ENCODE results near the gene SCN1A. TPM values are rescaled to one million over a fixed set of nuclear protein-coding genes. Genes with fewer than 3 reads are reported as not detected.

Gene SCN1A
- polyA plus RNA-seq, 1 of the 3 experiments (the other 2 are of a cell fraction): not detected

- no peaks in the 10 kb centered on the region for H3F3A ChIP-seq (replicated peaks; ENCODE audit: insufficient read depth)
- TF ChIP-seq CHD2 (IDR thresholded peaks at IDR 0.05; ENCODE audit: low read length, partially characterized antibody) (no peak), USF1 (IDR thresholded peaks at IDR 0.05; ENCODE audit: borderline replicate concordance, low read depth) (no peak), SMC3 (IDR thresholded peaks at IDR 0.05; ENCODE audit: low read depth, low read length) (no peak), TAF1 (IDR thresholded peaks at IDR 0.05; ENCODE audit: borderline replicate concordance, low read depth, low read length) (no peak), JUND (IDR thresholded peaks at IDR 0.05) (no peak), MEF2A (IDR thresholded peaks at IDR 0.05; ENCODE audit: borderline replicate concordance, low read depth) (no peak), EP300 (IDR thresholded peaks at IDR 0.05; ENCODE audit: borderline replicate concordance in 1 of 2, low read depth in 1 of 2, low read length in 1 of 2) (no peak)
- TF ChIP-seq, protein P1, sequence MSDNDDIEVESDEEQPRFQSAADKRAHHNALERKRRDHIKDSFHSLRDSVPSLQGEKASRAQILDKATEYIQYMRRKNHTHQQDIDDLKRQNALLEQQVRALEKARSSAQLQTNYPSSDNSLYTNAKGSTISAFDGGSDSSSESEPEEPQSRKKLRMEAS (IDR thresholded peaks at IDR 0.05; ENCODE audit: low read depth): no peak
- no peaks in the 10 kb centered on the region for H3K79me2 ChIP-seq (ENCODE audit: insufficient read depth)
- no peak overlapping the region for H3K9ac ChIP-seq
- no peak overlapping the region for H3K4me3 ChIP-seq (ENCODE audit: low read depth in 2 of 2, low read length in 1 of 2)
- no peak overlapping the region for H3K4me2 ChIP-seq
- H3K27me3 ChIP-seq (ENCODE audit: insufficient read depth): no peaks in the 10 kb centered on the region
- H3K9me2 ChIP-seq: no peaks in the 10 kb centered on the region
- no peak overlapping the region for H3K27ac ChIP-seq (ENCODE audit: low read depth in 2 of 2, low read length in 1 of 2)
- H2AFZ ChIP-seq (ENCODE audit: low read depth): no peak overlapping the region
- WGBS (ENCODE audit: low lambda C conversion rate): 77% methylated on average over 3 of the region's 3 CpGs
- ChIA-PET POLR2A (no interaction called here), CTCF (interaction anchor here (1.1 to 1.3 kb wide), 2 partner anchors 30 to 254 kb away, joined by 3 read pairs; partner anchors contain the start of gene SCN1A)
- DNase-seq: no peak
- H3K36me3 ChIP-seq (replicated peaks in 1 of 2; ENCODE audit: control insufficient read depth in 1 of 2, insufficient read depth in 2 of 2, low read length in 1 of 2): no peaks in the 10 kb centered on the region
- no peaks in the 10 kb centered on the region for H3K9me3 ChIP-seq
- H4K20me1 ChIP-seq (ENCODE audit: insufficient read depth): no peaks in the 10 kb centered on the region
- no peaks in the 10 kb centered on the region; a peak in 1 of 4 replicates for H3K4me1 ChIP-seq (ENCODE audit: control insufficient read depth in 1 of 2, insufficient read depth in 2 of 2, low read depth in 1 of 2, low read length in 1 of 2)
These were observed 29.2 kb upstream of the SCN1A start for GRCh38 chr2:166156985-166157490.

GRCh38 chr2:166155589-166155988 is 27.8 kb upstream of the SCN1A start:
- POLR2A ChIA-PET: no interaction called here
- CTCF ChIA-PET: interaction anchor here (0.6 kb wide), 1 partner anchor 85 kb away, joined by 4 read pairs; no protein-coding TSS in a partner anchor
- Histone ChIP-seq H3K9me2 (no peaks in the 10 kb centered on the region), H2AFZ (ENCODE audit: low read depth) (no peak overlapping the region), H3K27me3 (ENCODE audit: insufficient read depth) (no peaks in the 10 kb centered on the region), H3K4me1 (ENCODE audit: control insufficient read depth in 1 of 2, insufficient read depth in 2 of 2, low read depth in 1 of 2, low read length in 1 of 2) (no peaks in the 10 kb centered on the region; a peak in 1 of 4 replicates), H3K36me3 (replicated peaks in 1 of 2; ENCODE audit: control insufficient read depth in 1 of 2, insufficient read depth in 2 of 2, low read length in 1 of 2) (no peaks in the 10 kb centered on the region), H3K9ac (no peak overlapping the region), H3K27ac (ENCODE audit: low read depth in 2 of 2, low read length in 1 of 2) (no peak overlapping the region), H3K4me2 (no peak overlapping the region), H3K9me3 (no peaks in the 10 kb centered on the region), H4K20me1 (ENCODE audit: insufficient read depth) (no peaks in the 10 kb centered on the region), H3K4me3 (ENCODE audit: low read depth in 2 of 2, low read length in 1 of 2) (no peak overlapping the region), H3K79me2 (ENCODE audit: insufficient read depth) (no peaks in the 10 kb centered on the region), H3F3A (replicated peaks; ENCODE audit: insufficient read depth) (no peaks in the 10 kb centered on the region)
- WGBS (ENCODE audit: low lambda C conversion rate): 69% methylated on average over 2 of the region's 2 CpGs
- TF ChIP-seq NFIC (IDR thresholded peaks at IDR 0.05; ENCODE audit: borderline replicate concordance) (no peak), EZH2phosphoT487 (IDR thresholded peaks at IDR 0.05; ENCODE audit: borderline replicate concordance, low read depth) (no peak), FOSL2 (IDR thresholded peaks at IDR 0.05; ENCODE audit: borderline replicate concordance, low read depth) (no peak), NRF1 (IDR thresholded peaks at IDR 0.05; ENCODE audit: low read depth, low read length) (no peak), TCF12 (IDR thresholded peaks at IDR 0.05) (no peak), IRF3 (IDR thresholded peaks at IDR 0.05; ENCODE audit: low read depth, low read length) (no peak), ELF1 (IDR thresholded peaks at IDR 0.05) (no peak), CHD2 (IDR thresholded peaks at IDR 0.05; ENCODE audit: low read length, partially characterized antibody) (no peak)
- DNase-seq: no peak

Data from SK-N-SH (cell line).